Heart left ventricle (tissue), 16 donors: Measurements from ENCODE around the gene PHGDH. TPM values are rescaled to one million over a fixed set of nuclear protein-coding genes. Genes with fewer than 3 reads are reported as not detected.

Experiments
- ATAC-seq, 4 donors: fragments of 200-7000 bp; cut with Tn5 transposase; one replicate each; pipeline ENCODE4 v1.9.1; 2020 to 2022; ENCODE audit warnings: moderate library complexity in 4 of 4, mild to moderate bottlenecking in 3 of 4, moderate number of reproducible peaks in 1 of 4
- DNase-seq, 5 donors: peaks; one replicate each; pipeline ENCODE4 v3.0.0-alpha.2; 2020
- H3K27ac ChIP-seq, 12 donors: fragments of 200-600 bp; sonication (generic) in 4 of 12; one replicate each; pipeline versions ENCODE4 v1.5.0 to v1.8.0; 2016 to 2022; ENCODE audit warnings: mild to moderate bottlenecking in 2 of 12
- H3K27me3 ChIP-seq, 9 donors: fragments of 200-600 bp; sonication (generic) in 2 of 9; one replicate each; pipeline versions ENCODE4 v1.5.1 to v1.8.0; 2016 to 2022; ENCODE audit warnings: mild to moderate bottlenecking in 3 of 9
- H3K36me3 ChIP-seq, 9 donors: fragments of 200-600 bp; sonication (generic) in 2 of 9; one replicate each; pipeline versions ENCODE4 v1.5.0 to v1.8.0; 2018 to 2022; ENCODE audit warnings: mild to moderate bottlenecking in 2 of 9
- H3K4me1 ChIP-seq, 12 donors: fragments of 200-600 bp; sonication (generic) in 4 of 12; one replicate each; pipeline versions ENCODE4 v1.5.0 to v1.8.0; 2016 to 2022; ENCODE audit warnings: mild to moderate bottlenecking in 3 of 12
- H3K4me3 ChIP-seq, 12 donors: fragments of 200-600 bp; sonication (generic) in 4 of 12; one replicate each; pipeline versions ENCODE4 v1.5.0 to v1.8.0; 2017 to 2022; ENCODE audit warnings: mild to moderate bottlenecking in 9 of 12, moderate library complexity in 4 of 12
- H3K9me3 ChIP-seq, 12 donors: fragments of 200-600 bp; sonication (generic) in 4 of 12; one replicate each; pipeline versions ENCODE4 v1.5.0 to v1.8.0; 2016 to 2022; ENCODE audit warnings: mild to moderate bottlenecking in 1 of 12
- POLR2A ChIP-seq, 2 donors: fragments of 450-650 bp; IDR thresholded peaks; one replicate each; pipeline ENCODE4 v1.6.1; 2017; ENCODE audit warnings: antibody characterized with exemption in 2 of 2, mild to moderate bottlenecking in 2 of 2, moderate library complexity in 2 of 2
- WGBS, 4 donors: extraction: QIAGEN DNeasy Blood & Tissue Kit in 2 of 4; methylation state at CpG; one replicate each; pipeline versions ENCODE4 v1.1.5 to v1.1.7; 2013 to 2018; 5-methylcytosine and 5-hydroxymethylcytosine counted together
- intact Hi-C, 10 donors: fragments of 100-400 bp; cut with DNase I; formaldehyde crosslinking; loops; one replicate each; pipeline versions ENCODE4 v1.11.1 to v1.14.2; 2022
- polyA plus RNA-seq, 2 donors: library from polyadenylated mRNA; stranded (reverse); fragments of 200-250 nt; gene quantifications; one replicate each; pipeline ENCODE4 v1.2.3, GENCODE V29; 2013
- total RNA-seq, 9 donors: library from RNA; depleted of rRNA in 2 of 9; stranded (reverse); fragments of >200 nt in 2 of 9; fragmentation: NEBNext Ultra II Directional in 3 of 9; extraction: Animal tissue kit (Norgen Biotek cat#: 25700) in 3 of 9; gene quantifications; one replicate each; pipeline versions ENCODE4 v1.1.0 to v1.2.4, GENCODE V29; 2016 to 2023
- TF ChIP-seq, protein P1 (sequence below), 12 donors: fragments of 200-600 bp; sonication (generic) in 4 of 12; IDR thresholded peaks; one replicate each; pipeline versions ENCODE4 v1.5.0 to v1.8.0; 2018 to 2022; ENCODE audit warnings: antibody characterized with exemption in 12 of 12, mild to moderate bottlenecking in 5 of 12
- donor health status: ischemic (EF 13 %, LVEDD 7.1; RV severe dilation, severe dysfunction).
- donor health status: healthy with polysubstance abuse.
- donor health status: DM: no; HTN: yes; CAD: no.
- donor health status: DM: no; HTN: no; CAD: no.
- donor health status: ischemic (EF 25% LVEDD 6.9; RV normal size, moderate dysfunction).
- donor health status: ischemic (EF 25% LVEDD 5.7; RV mildly dilated, moderate dysfunction).
- donor health status: healthy.
- donor health status: DM: yes; HTN: yes; CAD: no.
- donor health status: ischemic (EF 35%, LVEDD 5.7; RV mildly dilated, moderate dysfunction).
- donor health status: nonischemic (EF 11% LVEDD 7.7; RV severe dilation, severe dysfunction).
- donor health status: DM: yes; HTN: yes; CAD: no.
- donor health status: PGD.
- donor health status: ischemic (EF 29% LVEDD 5.4; RV normal size, mild dysfunction).
- donor health status: nonischemic (EF 23%, LVEDD 6.1; RV moderate dilation, normal function).

The PHGDH gene
- total and polyA plus RNA-seq, 11 donors, result 2.8 to 39.6 (median 5.2) TPM

DNA sequence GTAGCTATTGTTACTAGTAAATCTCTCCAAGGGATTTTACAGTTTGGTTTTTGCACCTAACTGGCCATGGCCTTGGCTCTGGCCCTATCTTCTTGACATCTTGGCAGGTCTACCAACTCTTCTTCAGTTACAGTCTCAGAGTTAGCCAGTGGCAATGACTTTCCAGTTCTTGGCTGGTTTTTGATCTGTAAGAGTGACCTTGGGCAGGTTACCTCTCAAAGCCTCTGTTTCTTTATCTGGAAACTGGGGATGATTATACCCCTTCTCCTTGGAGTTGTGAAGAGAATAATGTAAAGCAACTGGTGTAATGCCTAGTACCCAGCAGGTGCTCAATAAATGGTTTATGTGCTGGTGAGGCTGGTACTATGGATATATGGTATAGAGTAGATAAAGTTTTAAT, 6.7 kb downstream of the PHGDH start:
- peaks cover 0 to 4% (median 0%) of the 10 kb centered on the region in 9 donors for H3K36me3 ChIP-seq
- no peak for ATAC-seq
- intact Hi-C loops, result no loop called here
- H3K9me3 ChIP-seq, result no peaks in the 10 kb centered on the region
- H3K4me3 ChIP-seq, result no peak overlapping the region
- peaks cover 0 to 4% (median 0%) of the 10 kb centered on the region in 9 donors for H3K27me3 ChIP-seq
- no peak for TF ChIP-seq POLR2A (IDR thresholded peaks at IDR 0.05)
- TF ChIP-seq, protein P1, sequence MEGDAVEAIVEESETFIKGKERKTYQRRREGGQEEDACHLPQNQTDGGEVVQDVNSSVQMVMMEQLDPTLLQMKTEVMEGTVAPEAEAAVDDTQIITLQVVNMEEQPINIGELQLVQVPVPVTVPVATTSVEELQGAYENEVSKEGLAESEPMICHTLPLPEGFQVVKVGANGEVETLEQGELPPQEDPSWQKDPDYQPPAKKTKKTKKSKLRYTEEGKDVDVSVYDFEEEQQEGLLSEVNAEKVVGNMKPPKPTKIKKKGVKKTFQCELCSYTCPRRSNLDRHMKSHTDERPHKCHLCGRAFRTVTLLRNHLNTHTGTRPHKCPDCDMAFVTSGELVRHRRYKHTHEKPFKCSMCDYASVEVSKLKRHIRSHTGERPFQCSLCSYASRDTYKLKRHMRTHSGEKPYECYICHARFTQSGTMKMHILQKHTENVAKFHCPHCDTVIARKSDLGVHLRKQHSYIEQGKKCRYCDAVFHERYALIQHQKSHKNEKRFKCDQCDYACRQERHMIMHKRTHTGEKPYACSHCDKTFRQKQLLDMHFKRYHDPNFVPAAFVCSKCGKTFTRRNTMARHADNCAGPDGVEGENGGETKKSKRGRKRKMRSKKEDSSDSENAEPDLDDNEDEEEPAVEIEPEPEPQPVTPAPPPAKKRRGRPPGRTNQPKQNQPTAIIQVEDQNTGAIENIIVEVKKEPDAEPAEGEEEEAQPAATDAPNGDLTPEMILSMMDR (IDR thresholded peaks at IDR 0.05), result no peak
- H3K4me1 ChIP-seq, result peaks cover 0 to 11% (median 0%) of the 10 kb centered on the region in 12 donors
- DNase-seq, result no peak
- H3K27ac ChIP-seq, result no peak overlapping the region

DNA sequence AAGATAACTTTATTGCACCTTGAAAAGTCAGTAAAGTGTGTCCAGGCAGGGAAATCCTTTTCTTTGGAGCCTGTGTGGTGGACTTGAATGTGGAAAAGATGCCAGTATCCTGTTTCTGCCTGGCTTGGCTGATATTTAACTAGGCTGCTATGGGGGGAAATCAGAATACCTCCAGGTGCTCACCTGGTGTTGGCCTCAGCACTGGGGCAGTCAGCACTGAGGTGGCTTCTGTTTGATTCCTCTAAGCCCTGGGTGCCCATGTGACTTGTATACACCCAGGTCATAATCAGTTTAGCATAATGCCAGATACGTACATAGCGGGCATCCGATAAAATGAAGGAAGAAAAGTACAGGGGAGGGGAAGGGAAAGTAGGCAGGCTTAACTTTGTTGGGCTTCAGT, 7.2 kb downstream of the PHGDH start:
- Histone ChIP-seq H3K4me3 (no peak overlapping the region), H3K27ac (no peak overlapping the region), H3K9me3 (no peaks in the 10 kb centered on the region), H3K27me3 (no peaks in the 10 kb centered on the region), H3K36me3 (peaks cover 0 to 10% (median 0%) of the 10 kb centered on the region in 9 donors), H3K4me1 (peaks cover 0 to 6% (median 0%) of the 10 kb centered on the region in 12 donors)
- DNase-seq, result no peak
- TF ChIP-seq POLR2A (IDR thresholded peaks at IDR 0.05), result no peak
- TF ChIP-seq, protein P1 (IDR thresholded peaks at IDR 0.05), result no peak
- intact Hi-C loops, result no loop called here
- 95 to 98% (median 96%) methylated on average over 3 of the region's 3 CpGs for WGBS, 4 donors
- ATAC-seq, result no peak

DNA sequence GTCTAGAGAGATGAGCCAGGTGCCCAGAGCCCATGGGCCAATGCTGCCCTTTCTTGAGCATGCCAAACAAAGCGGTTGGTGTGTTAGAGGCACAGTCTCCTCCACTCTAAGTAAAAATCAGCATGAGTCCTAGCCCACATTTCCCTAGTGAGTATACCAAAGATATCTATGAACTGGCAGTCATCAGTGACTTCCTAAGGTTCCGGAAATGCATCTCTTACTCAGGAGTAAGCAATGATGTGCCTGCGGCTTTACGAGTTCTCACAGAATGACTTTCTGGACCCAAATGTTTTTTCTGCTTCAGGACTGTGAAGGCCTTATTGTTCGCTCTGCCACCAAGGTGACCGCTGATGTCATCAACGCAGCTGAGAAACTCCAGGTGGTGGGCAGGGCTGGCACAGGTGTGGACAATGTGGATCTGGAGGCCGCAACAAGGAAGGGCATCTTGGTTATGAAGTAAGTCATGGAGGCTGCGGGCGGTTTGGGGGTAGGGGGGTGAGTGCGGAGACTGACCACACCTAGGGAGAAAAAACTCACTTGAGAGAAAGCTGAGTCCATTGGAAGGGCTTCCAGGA, 9.2 kb downstream of the PHGDH start:
- 96 to 99% (median 98%) methylated on average over 11 of the region's 11 CpGs for WGBS, 4 donors
- no peaks in the 10 kb centered on the region for H3K9me3 ChIP-seq
- H3K27me3 ChIP-seq, result no peaks in the 10 kb centered on the region
- H3K27ac ChIP-seq, result no peak overlapping the region
- H3K36me3 ChIP-seq, result peaks cover 0 to 12% (median 0%) of the 10 kb centered on the region in 9 donors
- intact Hi-C loops, result no loop called here
- no peak for DNase-seq
- ATAC-seq, result no peak
- TF ChIP-seq POLR2A (IDR thresholded peaks at IDR 0.05), result no peak
- TF ChIP-seq, protein P1 (IDR thresholded peaks at IDR 0.05), result no peak
- no peaks in the 10 kb centered on the region for H3K4me1 ChIP-seq
- H3K4me3 ChIP-seq, result no peak overlapping the region

DNA sequence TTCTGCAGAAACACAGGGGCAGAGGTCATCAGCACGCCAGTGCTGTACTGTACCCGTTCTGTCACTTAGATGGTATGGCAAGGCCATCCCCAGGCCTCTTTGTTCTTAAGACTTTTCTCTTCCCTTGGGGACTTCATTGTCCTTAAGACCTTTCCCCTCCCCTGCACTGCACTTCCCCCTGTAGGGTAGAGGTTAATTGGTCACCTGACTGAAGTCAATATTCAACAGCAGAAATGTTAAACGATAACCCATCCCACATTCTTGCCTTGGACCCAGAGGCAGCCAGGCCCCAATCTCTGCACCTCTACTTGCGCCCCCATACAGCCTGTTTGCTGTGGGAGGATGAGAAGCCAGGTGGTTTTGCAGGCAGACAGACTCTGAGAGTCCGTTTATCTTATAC, 10.2 kb downstream of the PHGDH start:
- intact Hi-C loops, result no loop called here
- no peaks in the 10 kb centered on the region for H3K27me3 ChIP-seq
- H3K4me1 ChIP-seq, result no peaks in the 10 kb centered on the region
- DNase-seq (no peak), ATAC-seq (no peak)
- TF ChIP-seq, protein P1 (IDR thresholded peaks at IDR 0.05), result no peak
- no peak for TF ChIP-seq POLR2A (IDR thresholded peaks at IDR 0.05)
- H3K27ac ChIP-seq, result no peak overlapping the region
- peaks cover 0 to 18% (median 0%) of the 10 kb centered on the region in 9 donors for H3K36me3 ChIP-seq
- 80 to 82% (median 81%) methylated on average over 5 of the region's 5 CpGs for WGBS, 4 donors
- no peaks in the 10 kb centered on the region for H3K9me3 ChIP-seq
- no peak overlapping the region for H3K4me3 ChIP-seq
